ENCODE measurements around the gene ARL6IP5. TPM values are rescaled to one million over a fixed set of nuclear protein-coding genes. Genes with fewer than 3 reads are reported as not detected.

ARL6IP5 gene
- total and polyA plus RNA-seq, 9 of the 15 experiments (the other 6 are each of a cell fraction or from before 2014, with no cell fraction given) = 10.3 to 54.0 (median 12.7) TPM

DNA sequence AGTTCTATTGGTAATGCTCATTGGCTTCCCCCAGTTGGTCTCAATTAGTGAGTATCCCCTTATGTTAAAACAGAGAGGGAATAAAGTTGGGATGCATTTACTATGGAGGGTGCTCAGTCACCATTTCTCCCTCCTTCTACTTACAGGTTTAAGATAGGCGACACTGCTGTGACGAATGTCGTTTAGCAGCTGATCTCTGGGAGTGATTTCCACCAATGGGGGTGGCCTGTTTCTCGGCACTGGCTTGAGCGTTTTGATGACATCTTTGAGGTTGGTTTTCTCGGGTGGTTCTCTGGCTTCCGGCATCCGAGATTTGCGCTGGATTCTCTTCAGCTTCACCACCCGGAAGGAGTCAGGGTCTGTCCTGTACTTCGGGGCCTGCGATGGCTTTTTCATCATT is 33.8 kb downstream of the ARL6IP5 start:
- BruUV-seq (replicated peaks) = no TSS peak
- Histone ChIP-seq H3K36me3 (ENCODE audit: control insufficient read depth, insufficient read depth, low read length) (no peaks in the 10 kb centered on the region), H3K9me1 (ENCODE audit: control insufficient read depth, insufficient read depth, low read length) (no peaks in the 10 kb centered on the region), H4K20me1 (replicated peaks; ENCODE audit: control insufficient read depth, insufficient read depth, low read length) (no peaks in the 10 kb centered on the region), H3K4me1 (replicated peaks in 1 of 2; ENCODE audit: control insufficient read depth in 2 of 2, insufficient read depth in 2 of 2, low read length in 2 of 2) (no peaks in the 10 kb centered on the region; a peak in 1 of 5 replicates), H3K27me3 (ENCODE audit: control insufficient read depth in 2 of 2, insufficient read depth in 2 of 2, low read length in 2 of 2) (no peaks in the 10 kb centered on the region), H3K27ac (ENCODE audit: extremely low read depth, low read depth, low read length) (no peak overlapping the region), H3K79me2 (ENCODE audit: control insufficient read depth, insufficient read depth, low read length) (no peaks in the 10 kb centered on the region), H3K9me3 (replicated peaks; ENCODE audit: control insufficient read depth, insufficient read depth, low read depth, low read length) (no peaks in the 10 kb centered on the region), H3K4me2 (ENCODE audit: insufficient read depth, low read length) (peak overlapping the region; percentile 32; the same call in 1 of the 2 replicates), H3K9ac (ENCODE audit: insufficient read depth in 1 of 2, low read depth in 2 of 2, low read length in 2 of 2) (no peak overlapping the region), H2AFZ (ENCODE audit: low read depth, low read length) (peak overlapping the region; percentile 62; the same call in 1 of the 2 replicates), H3K4me3 (no peak overlapping the region)
- DNase-seq (ENCODE audit: extremely low read depth in 1 of 4, low spot score in 3 of 4) (no peak), FAIRE-seq (no peak), ATAC-seq (peak; percentile 58; the same call in 2 of the 3 replicates)
- intact Hi-C loops (cut with micrococcal nuclease) (no loop called here), in situ Hi-C loops (cut with MboI) (no loop called here)
- CTCF ChIA-PET (ENCODE audit: low intra/inter-chr PET ratio) = no interaction called here
- peak; percentile 49 for TF ChIP-seq CREM (IDR thresholded peaks at IDR 0.05; ENCODE audit: low read depth)
- TF ChIP-seq GABPA (tag; conservative IDR thresholded peaks at IDR 0.05; ENCODE audit: low read depth) = peak; percentile 30; the same call in 1 of the 2 replicates
- TF ChIP-seq, protein P1, sequence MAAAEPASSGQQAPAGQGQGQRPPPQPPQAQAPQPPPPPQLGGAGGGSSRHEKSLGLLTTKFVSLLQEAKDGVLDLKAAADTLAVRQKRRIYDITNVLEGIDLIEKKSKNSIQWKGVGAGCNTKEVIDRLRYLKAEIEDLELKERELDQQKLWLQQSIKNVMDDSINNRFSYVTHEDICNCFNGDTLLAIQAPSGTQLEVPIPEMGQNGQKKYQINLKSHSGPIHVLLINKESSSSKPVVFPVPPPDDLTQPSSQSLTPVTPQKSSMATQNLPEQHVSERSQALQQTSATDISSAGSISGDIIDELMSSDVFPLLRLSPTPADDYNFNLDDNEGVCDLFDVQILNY (CRISPR knock-in tag; IDR thresholded peaks at IDR 0.05) = no peak
- TF ChIP-seq ARID2 (IDR thresholded peaks at IDR 0.05) = no peak
- 25% methylated on average over 11 of the region's 12 CpGs for WGBS (ENCODE audit: insufficient coverage, low coverage, missing lambda C conversion rate)
- POLR2A ChIA-PET = interaction anchor here (0.8 to 1.3 kb wide), 3 partner anchors 32 to 74 kb away, joined by 3 read pairs; no protein-coding TSS in a partner anchor

DNA sequence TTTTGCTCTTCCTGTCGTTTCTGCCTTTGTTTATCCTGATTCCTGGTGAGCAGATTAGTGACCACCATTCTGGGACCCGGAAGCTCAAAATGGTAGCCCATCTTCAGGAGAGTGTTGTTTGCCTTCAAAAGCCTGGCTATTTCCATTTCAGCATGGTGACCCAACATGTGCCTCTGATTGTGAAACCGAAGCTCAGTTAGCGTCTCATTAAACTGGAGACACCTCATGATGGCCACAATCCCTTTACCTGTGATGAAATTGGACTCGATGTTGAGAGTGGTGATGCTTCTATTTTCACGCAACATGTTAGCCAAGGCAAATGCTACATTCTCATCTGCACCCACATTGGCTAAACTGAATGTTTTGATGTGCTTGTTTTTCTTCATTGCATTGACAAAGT is 34.4 kb downstream of the ARL6IP5 start:
- ATAC-seq = no peak
- TF ChIP-seq NR3C1 (CRISPR knock-in tag; IDR thresholded peaks at IDR 0.05) = no peak
- no peak for TF ChIP-seq SIRT6 (IDR thresholded peaks at IDR 0.05; ENCODE audit: low read depth, low read length)
- TF ChIP-seq SMARCC2 (IDR thresholded peaks at IDR 0.05; ENCODE audit: low read depth) = no peak
- TF ChIP-seq CREM (IDR thresholded peaks at IDR 0.05; ENCODE audit: low read depth) = no peak
- no peak for TF ChIP-seq ZBED1 (IDR thresholded peaks at IDR 0.05)
- peak; percentile 63 for TF ChIP-seq CEBPB (tag; IDR thresholded peaks at IDR 0.05)
- no peak for TF ChIP-seq E2F6 (IDR thresholded peaks at IDR 0.05; ENCODE audit: borderline replicate concordance in 1 of 2, extremely low read depth in 1 of 2, insufficient read depth in 1 of 2, insufficient read length in 1 of 2, low read depth in 1 of 2, low read length in 1 of 2, poor library complexity in 1 of 2, severe bottlenecking in 1 of 2)
- TF ChIP-seq CEBPG (CRISPR knock-in tag; IDR thresholded peaks at IDR 0.05) = peak; percentile 34; the same call in 1 of the 2 replicates
- TF ChIP-seq CEBPG (tag; conservative IDR thresholded peaks at IDR 0.05 in 1 of 2, IDR thresholded peaks at IDR 0.05 in 1 of 2) = peak; percentile 30 to 47; a peak in 2 of 4 replicates
- TF ChIP-seq FOXJ3 (CRISPR knock-in tag; IDR thresholded peaks at IDR 0.05) = no peak
- no peak for TF ChIP-seq ZNF274 (IDR thresholded peaks at IDR 0.05; ENCODE audit: borderline replicate concordance, low read depth, low read length)
- TF ChIP-seq ZNF764 (CRISPR knock-in tag; IDR thresholded peaks at IDR 0.05; ENCODE audit: low read depth) = no peak

More for the DNA sequence above, 34.4 kb downstream of the ARL6IP5 start:
- no peaks in the 10 kb centered on the region for H3K36me3 ChIP-seq (ENCODE audit: control insufficient read depth, insufficient read depth, low read length)
- DNase-seq (ENCODE audit: extremely low read depth in 1 of 4, low spot score in 3 of 4) (no peak), FAIRE-seq (no peak)
- H3K4me1 ChIP-seq (replicated peaks in 1 of 2; ENCODE audit: control insufficient read depth in 2 of 2, insufficient read depth in 2 of 2, low read length in 2 of 2) = no peaks in the 10 kb centered on the region; a peak in 1 of 5 replicates
- intact Hi-C loops (cut with micrococcal nuclease) (no loop called here), in situ Hi-C loops (cut with MboI) (no loop called here)
- H3K4me2 ChIP-seq (ENCODE audit: insufficient read depth, low read length) = peak overlapping the region; percentile 32; the same call in 1 of the 2 replicates
- H3K79me2 ChIP-seq (ENCODE audit: control insufficient read depth, insufficient read depth, low read length) = no peaks in the 10 kb centered on the region
- no peaks in the 10 kb centered on the region for H3K9me1 ChIP-seq (ENCODE audit: control insufficient read depth, insufficient read depth, low read length)
- 35% methylated on average over 5 of the region's 6 CpGs for WGBS (ENCODE audit: insufficient coverage, low coverage, missing lambda C conversion rate)
- H4K20me1 ChIP-seq (replicated peaks; ENCODE audit: control insufficient read depth, insufficient read depth, low read length) = no peaks in the 10 kb centered on the region
- peak overlapping the region; percentile 62; the same call in 1 of the 2 replicates for H2AFZ ChIP-seq (ENCODE audit: low read depth, low read length)
- POLR2A ChIA-PET = interaction anchor here (0.8 to 0.9 kb wide), 2 partner anchors 12 to 74 kb away, joined by 3 read pairs; no protein-coding TSS in a partner anchor
- H3K9ac ChIP-seq (ENCODE audit: insufficient read depth in 1 of 2, low read depth in 2 of 2, low read length in 2 of 2) = no peak overlapping the region
- no TSS peak for BruUV-seq (replicated peaks)
- no peak overlapping the region for H3K27ac ChIP-seq (ENCODE audit: extremely low read depth, low read depth, low read length)
- CTCF ChIA-PET (ENCODE audit: low intra/inter-chr PET ratio) = no interaction called here
- H3K27me3 ChIP-seq (ENCODE audit: control insufficient read depth in 2 of 2, insufficient read depth in 2 of 2, low read length in 2 of 2) = no peaks in the 10 kb centered on the region
- H3K9me3 ChIP-seq (replicated peaks; ENCODE audit: control insufficient read depth, insufficient read depth, low read depth, low read length) = no peaks in the 10 kb centered on the region
- H3K4me3 ChIP-seq = no peak overlapping the region

Measured in K562 (cell line).